Endodermal cell (in vitro differentiated cells): ENCODE results near the gene LRIG1. TPM values are rescaled to one million over a fixed set of nuclear protein-coding genes. Genes with fewer than 3 reads are reported as not detected.

Experiments
- DNase-seq: peaks from one replicate; pipeline ENCODE4 v3.0.0-alpha.2; 2017
- H3K27ac ChIP-seq: 2 replicates; pipeline ENCODE4 v1.5.1; 2013; ENCODE audit warnings: mild to moderate bottlenecking, low read depth, low read length, moderate library complexity
- H3K27me3 ChIP-seq: 2 replicates; pipeline ENCODE4 v1.6.1; 2013; ENCODE audit warnings: mild to moderate bottlenecking, low read length, moderate library complexity; ENCODE audit not compliant: insufficient read depth, control insufficient read depth, poor library complexity, severe bottlenecking
- H3K36me3 ChIP-seq: 2 replicates; pipeline ENCODE4 v1.7.0; 2013; ENCODE audit warnings: mild to moderate bottlenecking, low read length, moderate library complexity; ENCODE audit not compliant: control insufficient read depth, insufficient read depth
- H3K4me1 ChIP-seq: one replicate; pipeline ENCODE4 v1.7.0; 2013; ENCODE audit warnings: low read length; ENCODE audit not compliant: control insufficient read depth, insufficient read depth
- H3K4me3 ChIP-seq: 2 replicates; pipeline ENCODE4 v1.5.1; 2013; ENCODE audit warnings: mild to moderate bottlenecking, low read length, moderate library complexity
- H3K9ac ChIP-seq: 2 replicates; pipeline ENCODE4 v1.6.1; 2013; ENCODE audit warnings: mild to moderate bottlenecking, low read length, moderate library complexity; ENCODE audit not compliant: poor library complexity, severe bottlenecking; ENCODE audit errors: extremely low read depth
- H3K9me3 ChIP-seq: 2 replicates; pipeline ENCODE4 v1.6.1; 2013; ENCODE audit warnings: mild to moderate bottlenecking, low read length, moderate library complexity; ENCODE audit not compliant: control insufficient read depth
- H3K27ac Mint-ChIP-seq: 2 replicates; pipeline ENCODE4 v1.8.0; 2020; ENCODE audit warnings: mixed read lengths
- H3K27me3 Mint-ChIP-seq: 2 replicates; pipeline ENCODE4 v1.8.0; 2021; ENCODE audit warnings: mild to moderate bottlenecking, mixed read lengths; ENCODE audit not compliant: insufficient read depth
- H3K36me3 Mint-ChIP-seq: 2 replicates; pipeline ENCODE4 v1.8.0; 2020; ENCODE audit warnings: low read depth, mixed read lengths
- H3K4me1 Mint-ChIP-seq: 2 replicates; pipeline ENCODE4 v1.8.0; 2020; ENCODE audit warnings: mixed read lengths
- H3K4me3 Mint-ChIP-seq: 2 replicates; pipeline ENCODE4 v1.8.0; 2020; ENCODE audit warnings: mild to moderate bottlenecking, moderate library complexity, mixed read lengths
- H3K9me3 Mint-ChIP-seq: 2 replicates; pipeline ENCODE4 v1.8.0; 2020; ENCODE audit warnings: mild to moderate bottlenecking, mixed read lengths
- CTCF ChIP-seq: fragments of 200-600 bp; sonication (generic); conservative IDR thresholded peaks from 2 replicates; pipeline ENCODE4 v1.5.0; 2021; ENCODE audit warnings: antibody characterized with exemption, mild to moderate bottlenecking
- WGBS, 2 experiments: methylation state at CpG; one replicate each; pipeline versions ENCODE4 v1.1.5 to v1.1.7; 2013; ENCODE audit warnings: missing lambda C conversion rate in 2 of 2, mixed read lengths in 1 of 2; ENCODE audit not compliant: insufficient coverage in 1 of 2, insufficient read length in 1 of 2; 5-methylcytosine and 5-hydroxymethylcytosine counted together
- total RNA-seq, 2 donors: library from RNA; stranded (reverse); fragmentation: NEBNext Ultra II Directional in 1 of 2; extraction: Animal tissue kit (Norgen Biotek cat#: 25700) in 1 of 2; gene quantifications; 2 replicates in 1 of 2; 3 replicates in 1 of 2; pipeline ENCODE4 v1.2.1, GENCODE V29; 2021

Gene LRIG1
- total RNA-seq, 2 donors from 2014 or later, result 37.5 to 42.3 TPM

DNA sequence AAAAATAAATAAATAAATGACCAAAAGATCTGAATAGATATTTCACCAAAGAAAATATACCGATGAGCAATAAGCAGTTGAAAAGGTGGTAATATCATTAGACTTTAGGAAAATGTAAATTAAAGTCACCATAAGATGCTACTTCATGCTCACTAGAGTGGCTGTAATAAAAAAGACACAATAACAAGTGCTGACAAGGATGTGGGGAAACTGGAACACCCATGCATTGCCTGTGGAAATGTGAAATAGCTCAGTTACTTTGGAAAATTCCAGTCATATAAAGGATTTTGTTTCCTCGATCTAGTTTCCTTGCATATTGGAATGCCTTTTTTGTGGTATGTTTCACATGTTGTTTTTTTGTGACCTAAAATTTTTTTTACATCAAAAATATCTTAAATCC is 36.0 kb upstream of the LRIG1 start:
- Mint-ChIP-seq H3K27me3 (peaks cover 3% of the 10 kb centered on the region), H3K4me1 (peaks cover 27% of the 10 kb centered on the region), H3K4me3 (no peak overlapping the region), H3K9me3 (no peaks in the 10 kb centered on the region), H3K36me3 (no peaks in the 10 kb centered on the region), H3K27ac (no peak overlapping the region)
- Histone ChIP-seq H3K9ac (no peak overlapping the region), H3K4me3 (no peak overlapping the region), H3K9me3 (no peaks in the 10 kb centered on the region), H3K27me3 (no peaks in the 10 kb centered on the region), H3K27ac (no peak overlapping the region), H3K36me3 (no peaks in the 10 kb centered on the region), H3K4me1 (peaks cover 12% of the 10 kb centered on the region)
- no peak for TF ChIP-seq CTCF
- DNase-seq, result no peak
- 67 to 100% methylated on average over 1 to 2 of the region's 2 CpGs for WGBS, 2 experiments

DNA sequence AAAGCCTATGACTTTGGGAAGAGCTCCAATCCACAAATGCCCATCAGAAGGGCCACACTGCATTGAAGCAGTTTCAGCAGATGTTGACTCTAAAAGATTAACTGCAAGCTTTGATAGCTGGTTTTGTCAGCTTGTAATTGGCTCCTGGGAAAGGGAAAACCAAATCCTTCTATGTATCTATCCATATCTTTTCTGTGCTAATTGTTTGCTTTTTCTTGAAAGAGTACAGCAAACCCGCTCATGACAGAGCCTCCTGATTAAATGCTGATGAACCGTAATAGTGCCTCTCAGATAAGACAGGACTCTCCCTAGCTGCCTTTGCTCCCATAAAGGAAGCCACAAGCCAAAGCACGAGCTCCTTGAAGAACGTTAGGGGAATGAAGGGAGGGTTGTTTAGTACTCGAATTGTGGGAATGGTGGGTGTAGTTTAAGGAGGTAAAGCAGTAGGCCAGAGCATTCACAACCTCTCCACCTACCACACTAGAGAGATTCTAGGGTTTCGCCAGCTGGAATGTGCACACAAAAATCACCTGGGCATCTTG is 33.6 kb upstream of the LRIG1 start:
- Mint-ChIP-seq H3K27ac (peak overlapping the region; percentile 83), H3K9me3 (no peaks in the 10 kb centered on the region), H3K36me3 (no peaks in the 10 kb centered on the region), H3K4me3 (no peak overlapping the region), H3K27me3 (no peaks in the 10 kb centered on the region), H3K4me1 (peaks cover 33% of the 10 kb centered on the region)
- Histone ChIP-seq H3K27ac (peak overlapping the region; percentile 47), H3K27me3 (no peaks in the 10 kb centered on the region), H3K4me1 (peaks cover 15% of the 10 kb centered on the region), H3K9ac (peak overlapping the region; percentile 68), H3K4me3 (peak overlapping the region; percentile 9), H3K36me3 (no peaks in the 10 kb centered on the region), H3K9me3 (no peaks in the 10 kb centered on the region)
- 34% methylated on average over 6 of the region's 6 CpGs; no CpG with 5 or more reads in 1 of the 2 experiments for WGBS, 2 experiments
- no peak for TF ChIP-seq CTCF
- peak; percentile 56 for DNase-seq

- Mint-ChIP-seq H3K36me3 (no peaks in the 10 kb centered on the region), H3K27ac (no peak overlapping the region), H3K4me1 (peaks cover 33% of the 10 kb centered on the region), H3K4me3 (no peak overlapping the region), H3K9me3 (no peaks in the 10 kb centered on the region), H3K27me3 (peaks cover 4% of the 10 kb centered on the region)
- Histone ChIP-seq H3K27ac (no peak overlapping the region), H3K4me3 (no peak overlapping the region), H3K9ac (no peak overlapping the region), H3K27me3 (no peaks in the 10 kb centered on the region), H3K9me3 (no peaks in the 10 kb centered on the region), H3K4me1 (peaks cover 15% of the 10 kb centered on the region), H3K36me3 (no peaks in the 10 kb centered on the region)
- no peak for TF ChIP-seq CTCF
- 93% methylated on average over 1 of the region's 1 CpG; no CpG with 5 or more reads in 1 of the 2 experiments for WGBS, 2 experiments
- DNase-seq, result no peak
Measured at GRCh38 chr3:66532613-66533012, 31.8 kb upstream of the LRIG1 start.
